Bronchial epithelial cell (primary cell): Measurements from ENCODE around the gene INAFM2. TPM values are rescaled to one million over a fixed set of nuclear protein-coding genes. Genes with fewer than 3 reads are reported as not detected.

Experiments
- DNase-seq: peaks from one replicate; pipeline ENCODE4 v3.0.0-alpha.2; 2010; ENCODE audit warnings: low read depth
- FAIRE-seq: peaks from 2 replicates; lab custom pipeline; 2011; peaks lifted over from hg19 to GRCh38; lab: Jason Lieb, UNC
- H3K27me3 ChIP-seq: 2 replicates; pipeline ENCODE4 v1.5.1; 2011; ENCODE audit warnings: low read length; ENCODE audit not compliant: control insufficient read depth, insufficient read depth
- H3K36me3 ChIP-seq: 2 replicates; pipeline ENCODE4 v1.5.1; 2011; ENCODE audit warnings: low read length; ENCODE audit not compliant: control insufficient read depth, insufficient read depth
- H3K4me3 ChIP-seq: 2 replicates; pipeline ENCODE4 v1.5.1; 2011; ENCODE audit warnings: mild to moderate bottlenecking, low read depth, low read length, control low read depth
- total RNA-seq: library from RNA; depleted of rRNA; stranded (reverse); fragments of >200 nt; gene quantifications from 2 replicates; pipeline ENCODE4 v1.2.1, GENCODE V29; 2014
- TF ChIP-seq, protein P1 (sequence below): IDR thresholded peaks from 2 replicates; pipeline ENCODE4 v1.5.1; 2011; ENCODE audit warnings: mild to moderate bottlenecking, moderate library complexity, low read length, control low read depth, inconsistent platforms; ENCODE audit not compliant: insufficient read depth, severe bottlenecking

The INAFM2 gene
- total RNA-seq, 1 donor from 2014 or later = 6.3 TPM

GRCh38 chr15:40302981-40303380 lies 20.5 kb upstream of the INAFM2 start:
- Histone ChIP-seq H3K36me3 (no peaks in the 10 kb centered on the region), H3K27me3 (peaks cover 3% of the 10 kb centered on the region), H3K4me3 (no peak overlapping the region)
- DNase-seq = no peak
- no peak for FAIRE-seq
- TF ChIP-seq, protein P1, sequence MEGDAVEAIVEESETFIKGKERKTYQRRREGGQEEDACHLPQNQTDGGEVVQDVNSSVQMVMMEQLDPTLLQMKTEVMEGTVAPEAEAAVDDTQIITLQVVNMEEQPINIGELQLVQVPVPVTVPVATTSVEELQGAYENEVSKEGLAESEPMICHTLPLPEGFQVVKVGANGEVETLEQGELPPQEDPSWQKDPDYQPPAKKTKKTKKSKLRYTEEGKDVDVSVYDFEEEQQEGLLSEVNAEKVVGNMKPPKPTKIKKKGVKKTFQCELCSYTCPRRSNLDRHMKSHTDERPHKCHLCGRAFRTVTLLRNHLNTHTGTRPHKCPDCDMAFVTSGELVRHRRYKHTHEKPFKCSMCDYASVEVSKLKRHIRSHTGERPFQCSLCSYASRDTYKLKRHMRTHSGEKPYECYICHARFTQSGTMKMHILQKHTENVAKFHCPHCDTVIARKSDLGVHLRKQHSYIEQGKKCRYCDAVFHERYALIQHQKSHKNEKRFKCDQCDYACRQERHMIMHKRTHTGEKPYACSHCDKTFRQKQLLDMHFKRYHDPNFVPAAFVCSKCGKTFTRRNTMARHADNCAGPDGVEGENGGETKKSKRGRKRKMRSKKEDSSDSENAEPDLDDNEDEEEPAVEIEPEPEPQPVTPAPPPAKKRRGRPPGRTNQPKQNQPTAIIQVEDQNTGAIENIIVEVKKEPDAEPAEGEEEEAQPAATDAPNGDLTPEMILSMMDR = no peak

- DNase-seq = no peak
- no peak for FAIRE-seq
- peaks cover 3% of the 10 kb centered on the region for H3K27me3 ChIP-seq
These were observed 19.9 kb upstream of the INAFM2 start for GRCh38 chr15:40303576-40303975.

GRCh38 chr15:40305281-40305680 lies 18.2 kb upstream of the INAFM2 start:
- TF ChIP-seq, protein P1 = no peak
- no peaks in the 10 kb centered on the region for H3K36me3 ChIP-seq
- FAIRE-seq (no peak), DNase-seq (no peak)
- peaks cover 5% of the 10 kb centered on the region for H3K27me3 ChIP-seq
- no peak overlapping the region for H3K4me3 ChIP-seq

More at GRCh38 chr15:40303576-40303975, 19.9 kb upstream of the INAFM2 start:
- H3K36me3 ChIP-seq = no peaks in the 10 kb centered on the region
- H3K4me3 ChIP-seq = no peak overlapping the region
- TF ChIP-seq, protein P1 = no peak

DNA sequence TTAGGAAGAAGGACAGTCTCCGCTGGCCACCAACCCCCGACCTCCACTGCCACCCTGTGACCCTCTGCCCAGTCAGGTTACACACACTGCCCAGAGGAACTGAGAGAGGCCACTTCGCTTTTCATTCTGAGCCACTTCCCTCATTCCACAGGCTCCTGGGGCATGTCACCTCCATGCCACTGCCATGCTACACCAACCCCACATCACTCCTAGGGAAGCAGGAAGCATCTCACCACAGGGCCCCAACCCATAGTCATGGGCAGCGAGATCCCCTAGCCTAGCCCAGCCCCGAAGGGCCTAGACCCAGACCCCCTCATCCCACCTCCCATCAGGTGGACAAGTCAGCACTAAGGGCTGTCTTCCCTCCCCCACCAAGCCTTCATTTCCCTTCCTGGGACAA lies 17.1 kb upstream of the INAFM2 start:
- H3K27me3 ChIP-seq = peaks cover 12% of the 10 kb centered on the region
- DNase-seq = no peak
- FAIRE-seq = no peak
- TF ChIP-seq, protein P1 = no peak
- no peak overlapping the region for H3K4me3 ChIP-seq
- no peaks in the 10 kb centered on the region for H3K36me3 ChIP-seq

GRCh38 chr15:40306908-40307307 lies 16.6 kb upstream of the INAFM2 start:
- FAIRE-seq = no peak
- Histone ChIP-seq H3K36me3 (no peaks in the 10 kb centered on the region), H3K27me3 (peaks cover 14% of the 10 kb centered on the region), H3K4me3 (no peak overlapping the region)
- TF ChIP-seq, protein P1 = no peak
- no peak for DNase-seq

DNA sequence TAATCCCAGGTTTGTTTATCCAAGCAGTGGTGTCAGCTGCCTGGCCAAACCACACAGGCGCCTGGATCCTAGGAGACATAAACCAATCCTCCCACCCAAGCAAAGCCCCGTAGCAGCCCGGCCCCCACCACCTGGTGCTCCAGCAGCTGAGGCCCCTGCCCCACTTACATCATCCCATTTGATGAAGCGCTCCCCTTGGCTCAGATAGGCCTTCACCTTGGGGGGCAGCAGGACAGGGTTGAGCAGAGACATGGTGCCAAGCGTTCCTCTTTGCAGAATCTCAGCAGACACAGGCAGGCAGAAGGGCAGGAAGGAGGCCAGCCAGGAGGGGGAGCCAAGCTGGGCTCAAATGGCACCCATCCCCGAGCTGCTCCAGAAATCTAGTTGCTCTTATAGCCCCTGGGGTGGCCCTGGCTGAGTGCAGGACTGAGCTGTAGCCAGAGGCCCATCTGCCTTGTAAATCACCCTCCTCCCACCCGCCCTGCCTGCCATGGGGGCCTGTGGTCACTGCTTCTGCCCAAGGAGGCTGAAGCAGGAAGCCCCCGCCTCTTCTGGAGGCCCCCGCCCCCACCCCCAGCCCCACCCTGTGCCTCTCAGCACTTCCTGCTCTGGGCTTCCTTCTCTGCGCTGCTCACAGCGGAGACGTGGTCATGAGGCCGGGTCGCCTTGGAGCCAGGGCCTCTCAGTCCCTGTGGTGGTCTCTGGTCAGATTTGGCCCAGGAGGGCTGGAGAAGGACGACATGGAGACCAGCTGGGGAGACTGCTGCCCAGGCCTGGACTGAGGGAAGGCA lies 15.9 kb upstream of the INAFM2 start, which contains the start of gene PLCB2:
Gene PLCB2, minus strand, starts transcription at position 515 of the 791 bp plus-strand sequence. Its CDS starts 263 bp downstream, at position 252.
- Histone ChIP-seq H3K27me3 (peaks cover 16% of the 10 kb centered on the region), H3K36me3 (no peaks in the 10 kb centered on the region), H3K4me3 (no peak within 1 kb of the TSS)
- FAIRE-seq = no peak
- DNase-seq = no peak
- TF ChIP-seq, protein P1 = peak; percentile 44
